Right kidney (tissue), 1 donor: ENCODE data around the gene TMUB1.

ENCODE experiments used
- DNase-seq: peaks from one replicate; pipeline ENCODE4 v3.0.0-alpha.2; 2016

The TMUB1 gene

DNA sequence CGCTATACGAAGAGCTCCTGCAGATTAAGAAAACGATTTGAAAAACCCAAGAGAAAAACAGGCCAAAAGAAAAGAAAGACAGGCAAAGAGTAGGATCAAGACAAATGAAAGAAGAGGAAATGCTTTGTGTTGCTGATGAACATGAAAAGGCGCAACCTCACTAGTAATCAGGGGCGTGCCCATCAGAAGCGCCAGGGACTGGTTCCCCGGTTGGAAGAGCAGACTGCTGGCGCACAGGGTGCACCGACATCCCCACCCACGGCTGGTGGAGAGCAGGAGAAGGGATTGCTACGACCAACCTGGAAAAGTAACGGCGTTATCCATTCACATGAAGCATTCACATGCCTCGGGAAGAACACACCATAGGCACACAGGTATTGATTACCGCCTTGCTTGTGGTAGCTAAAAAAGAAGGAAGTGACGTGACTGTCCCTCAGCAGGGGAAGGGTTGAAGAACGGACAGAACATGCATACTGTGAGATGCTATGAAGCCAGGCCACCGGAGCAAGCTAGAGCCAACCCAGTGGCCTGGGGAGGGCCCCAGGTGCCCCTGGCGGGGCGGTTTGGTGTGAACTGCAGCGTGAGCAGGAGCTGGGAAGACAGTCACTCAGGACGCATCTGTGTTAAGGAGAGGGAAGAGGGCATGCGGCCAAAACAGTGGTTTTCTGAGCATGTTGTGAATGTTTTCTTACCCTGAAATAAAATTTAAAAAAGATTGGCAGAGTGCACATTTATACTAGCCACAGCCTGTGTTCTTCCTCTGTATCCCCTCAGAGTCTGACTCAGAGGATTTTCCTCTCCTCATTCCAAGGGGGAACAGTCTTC lies 21.3 kb upstream of the TMUB1 start:
- DNase-seq, result no peak

GRCh38 chr7:151103973-151104372 lies 20.7 kb upstream of the TMUB1 start:
- no peak for DNase-seq

- DNase-seq, result no peak
Measured at GRCh38 chr7:151102991-151103390, 19.7 kb upstream of the TMUB1 start.

DNA sequence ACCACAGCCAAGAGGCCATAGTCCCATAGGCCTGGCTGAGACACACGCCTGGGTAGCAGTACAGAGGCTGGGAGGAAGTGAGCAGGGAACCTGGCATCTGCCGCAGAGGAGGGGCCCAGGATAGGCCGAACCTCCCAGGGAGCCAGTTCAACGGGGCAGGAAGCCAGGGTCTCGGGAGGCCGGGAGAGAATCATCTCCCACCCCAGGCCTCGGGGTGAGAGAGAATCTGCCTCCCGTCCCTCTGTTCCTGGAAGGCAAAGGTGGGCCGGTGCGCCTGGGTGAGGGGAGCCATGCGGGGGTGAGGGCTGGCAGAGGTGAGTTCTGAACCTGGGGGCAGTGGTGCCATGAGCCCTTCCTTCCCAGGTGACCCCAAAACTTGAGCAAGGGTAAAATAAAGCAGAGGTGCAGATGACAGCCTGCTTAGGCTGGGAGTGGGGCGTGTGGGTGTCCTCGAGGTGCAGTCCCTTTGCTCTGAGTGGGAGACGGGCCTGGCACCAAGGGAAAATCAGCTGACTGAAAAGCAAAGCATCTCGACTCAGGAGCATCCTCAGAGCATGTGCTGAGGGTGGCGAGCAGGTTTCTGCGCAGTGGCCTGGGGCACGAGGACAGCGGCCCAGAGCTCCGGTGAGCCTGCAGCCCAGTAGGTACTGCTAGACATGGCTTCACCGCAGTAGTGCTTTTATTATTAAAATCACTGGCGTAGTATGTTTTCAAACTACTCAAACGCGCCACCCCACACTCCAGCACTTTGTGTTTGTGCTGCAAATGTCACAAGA lies 18.5 kb upstream of the TMUB1 start:
- no peak for DNase-seq

DNA sequence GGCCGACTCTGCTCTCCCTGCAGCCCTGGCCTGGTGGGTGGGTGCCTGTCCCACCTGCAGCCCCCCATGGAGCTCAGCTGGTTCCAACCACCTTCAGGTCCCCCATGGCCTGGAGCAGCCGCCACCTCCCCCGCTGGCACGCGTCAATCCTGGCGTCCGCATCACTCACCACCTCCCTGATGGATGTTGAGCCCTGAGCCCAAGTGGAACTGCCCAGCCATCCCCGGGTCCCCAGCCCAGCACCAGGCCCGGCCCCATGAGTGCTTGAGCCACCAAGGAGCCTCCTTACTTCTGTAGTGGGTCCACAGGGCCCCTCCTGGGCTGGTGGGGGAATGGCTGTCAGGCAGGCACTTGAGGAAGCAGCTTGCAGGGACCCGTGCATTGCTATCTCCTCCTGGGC lies 17.6 kb upstream of the TMUB1 start:
- DNase-seq, result no peak

GRCh38 chr7:151099486-151100211 lies 16.4 kb upstream of the TMUB1 start:
- DNase-seq, result no peak

- no peak for DNase-seq
Measured at GRCh38 chr7:151095828-151096475, 12.7 kb upstream of the TMUB1 start.

DNA sequence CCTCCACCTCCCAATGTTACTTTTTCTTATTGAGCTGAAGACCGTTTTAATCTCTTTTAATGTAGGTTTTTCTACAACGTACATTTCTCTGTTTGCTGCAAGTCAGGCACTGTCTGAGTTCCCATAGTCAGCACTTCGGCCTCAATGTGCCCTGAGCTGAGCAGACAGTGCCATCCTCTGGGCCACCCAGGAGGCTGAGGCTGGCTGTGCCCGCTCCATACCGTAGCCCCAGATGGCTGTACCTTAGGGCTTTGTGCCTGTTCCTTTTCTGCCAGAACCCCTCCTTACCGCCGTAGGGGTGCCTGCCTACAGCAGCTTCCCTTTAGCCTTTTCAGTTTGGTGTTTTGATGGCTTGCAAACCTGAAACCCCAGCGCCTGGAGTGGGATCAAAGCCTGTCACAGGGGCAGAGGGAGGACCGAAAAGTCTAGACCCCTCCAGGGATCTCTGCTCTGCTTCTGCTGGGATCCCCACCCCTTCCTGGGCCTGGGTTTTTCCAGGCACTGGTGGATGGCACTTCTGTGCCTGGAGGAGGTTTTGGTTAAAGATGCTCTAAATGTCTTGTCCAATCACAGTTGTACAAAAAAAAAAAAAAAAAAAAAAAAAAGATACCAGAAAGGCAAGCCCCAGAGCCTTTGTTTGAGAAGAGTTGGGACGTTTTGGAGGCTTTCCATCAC lies 12.0 kb upstream of the TMUB1 start:
- DNase-seq, result no peak

DNA sequence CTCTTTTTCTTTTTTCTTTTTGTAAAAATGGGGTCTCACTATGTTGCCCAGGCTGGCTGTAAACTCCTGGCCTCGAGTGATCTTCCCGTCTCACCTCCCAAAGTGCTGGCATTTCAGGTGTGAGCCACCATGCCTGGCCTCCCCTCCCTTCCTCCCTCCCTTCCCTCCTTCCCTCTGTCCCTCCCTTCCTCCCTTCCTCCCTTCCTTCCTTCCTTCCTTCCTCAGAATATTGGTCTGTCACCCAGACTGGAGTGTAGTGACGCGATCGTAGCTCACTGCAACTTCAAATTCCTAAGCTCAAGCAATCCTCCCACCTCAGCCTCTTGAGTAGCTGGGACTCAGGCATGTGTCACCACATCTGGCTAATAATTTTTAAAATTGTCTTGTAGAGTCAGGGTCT lies 11.4 kb upstream of the TMUB1 start:
- DNase-seq, result no peak

DNA sequence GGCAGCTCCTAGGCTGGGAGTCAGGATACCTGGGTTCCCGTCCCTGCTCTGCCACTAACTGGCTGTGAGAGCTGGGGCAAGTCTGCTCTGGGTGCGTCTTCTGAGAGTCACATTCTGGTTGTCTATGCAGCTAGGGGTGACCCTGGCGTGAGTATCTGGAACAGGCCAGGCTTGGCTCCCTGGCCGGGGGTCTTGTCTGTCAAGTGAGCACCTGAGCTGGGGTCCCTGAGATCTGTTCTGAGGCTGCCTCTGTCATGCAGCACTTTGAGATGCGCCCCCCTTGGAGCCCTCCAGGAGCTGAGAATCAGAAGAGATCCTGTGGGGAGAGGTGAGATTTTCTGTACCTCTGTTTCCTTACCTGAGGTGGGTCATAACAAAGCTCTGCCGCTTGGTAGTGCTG lies 10.5 kb upstream of the TMUB1 start:
- DNase-seq, result no peak

GRCh38 chr7:151091988-151092387 lies 8.7 kb upstream of the TMUB1 start:
- no peak for DNase-seq

GRCh38 chr7:151091431-151091830 lies 8.1 kb upstream of the TMUB1 start:
- no peak for DNase-seq

- no peak for DNase-seq
Measured at GRCh38 chr7:151091003-151091402, 7.7 kb upstream of the TMUB1 start.

GRCh38 chr7:151089893-151090730 lies 6.8 kb upstream of the TMUB1 start:
- DNase-seq, result no peak

DNA sequence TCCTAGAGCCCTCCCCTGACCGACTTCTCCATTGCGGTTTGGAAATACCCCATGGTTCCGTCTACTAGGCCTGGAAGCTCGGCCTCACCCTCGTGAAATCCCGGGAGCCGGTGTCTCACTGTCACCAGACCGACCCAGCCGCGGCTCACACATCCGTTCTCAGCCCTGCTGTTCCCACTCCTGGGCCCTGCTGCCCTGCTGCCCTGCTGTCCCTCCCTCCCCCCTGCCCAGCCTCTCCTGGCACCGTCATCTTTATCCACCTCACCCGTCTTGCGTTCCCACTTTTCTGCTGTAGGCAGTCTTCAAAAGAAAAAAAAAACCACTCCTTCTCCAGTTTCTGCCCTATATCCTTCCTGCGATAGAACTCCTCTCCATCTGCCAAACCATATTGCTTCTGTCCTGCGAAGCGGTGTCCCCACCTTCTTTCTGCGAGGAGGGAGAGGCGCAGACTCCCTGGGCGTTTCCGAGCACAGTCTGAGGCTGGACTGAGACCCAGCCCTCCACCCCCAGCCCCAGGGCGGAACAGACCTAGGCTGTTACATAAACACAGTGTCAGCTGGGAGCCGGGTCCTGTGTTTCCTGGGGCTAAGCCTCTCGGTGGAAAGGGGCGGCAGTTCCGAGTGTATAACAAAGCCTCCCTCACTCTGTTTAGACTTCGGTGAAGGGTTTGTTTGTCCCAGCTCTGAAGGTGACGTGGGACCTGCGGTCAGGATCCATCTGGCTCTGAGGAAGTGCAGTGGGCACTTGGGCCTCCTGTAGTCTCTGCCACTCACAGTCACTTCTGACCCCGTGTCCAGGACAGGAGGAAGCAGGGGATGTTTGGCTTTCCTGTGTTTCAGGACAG lies 5.8 kb upstream of the TMUB1 start:
- DNase-seq, result peak; percentile 55

DNA sequence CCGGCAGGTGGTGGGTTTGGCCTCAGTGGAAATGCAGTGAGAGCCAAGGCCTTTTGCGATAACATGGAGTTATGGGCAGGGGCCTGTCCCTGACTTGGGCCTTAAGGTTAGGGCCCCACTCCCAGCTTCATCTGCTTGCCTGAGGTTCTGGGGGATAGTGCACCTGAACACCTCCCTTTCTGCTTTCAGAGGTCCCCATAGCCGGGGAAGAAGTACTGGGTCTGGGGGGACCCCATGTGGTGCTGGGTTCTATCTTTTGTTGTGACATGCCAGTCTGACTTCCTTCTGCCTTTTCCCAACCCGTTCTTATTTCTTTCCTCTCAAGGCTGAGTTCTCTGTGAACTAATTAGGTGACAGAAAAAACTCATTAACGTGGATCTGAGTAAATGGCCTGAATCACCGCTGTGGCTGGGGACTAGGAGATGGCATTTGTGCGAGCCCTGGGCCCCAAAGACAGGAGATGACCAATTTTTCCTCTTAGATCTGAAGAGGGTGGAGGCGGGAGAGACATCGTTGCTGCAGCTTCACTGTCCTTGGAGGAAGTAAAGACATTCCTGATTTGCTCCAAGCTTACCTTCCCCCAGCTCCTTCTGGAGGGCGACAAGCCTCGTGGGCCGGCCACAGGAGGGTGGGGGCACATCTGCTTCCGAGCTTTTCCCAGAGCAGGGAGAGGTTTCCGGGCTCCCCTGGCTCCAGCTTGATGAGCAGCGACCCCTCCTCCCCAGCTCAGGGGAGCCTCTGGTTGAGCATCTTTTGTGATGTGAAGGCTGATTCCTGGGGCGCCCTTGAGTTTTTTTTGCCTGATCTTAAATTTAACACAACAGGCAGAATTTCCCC lies 4.9 kb upstream of the TMUB1 start:
- DNase-seq, result no peak

DNA sequence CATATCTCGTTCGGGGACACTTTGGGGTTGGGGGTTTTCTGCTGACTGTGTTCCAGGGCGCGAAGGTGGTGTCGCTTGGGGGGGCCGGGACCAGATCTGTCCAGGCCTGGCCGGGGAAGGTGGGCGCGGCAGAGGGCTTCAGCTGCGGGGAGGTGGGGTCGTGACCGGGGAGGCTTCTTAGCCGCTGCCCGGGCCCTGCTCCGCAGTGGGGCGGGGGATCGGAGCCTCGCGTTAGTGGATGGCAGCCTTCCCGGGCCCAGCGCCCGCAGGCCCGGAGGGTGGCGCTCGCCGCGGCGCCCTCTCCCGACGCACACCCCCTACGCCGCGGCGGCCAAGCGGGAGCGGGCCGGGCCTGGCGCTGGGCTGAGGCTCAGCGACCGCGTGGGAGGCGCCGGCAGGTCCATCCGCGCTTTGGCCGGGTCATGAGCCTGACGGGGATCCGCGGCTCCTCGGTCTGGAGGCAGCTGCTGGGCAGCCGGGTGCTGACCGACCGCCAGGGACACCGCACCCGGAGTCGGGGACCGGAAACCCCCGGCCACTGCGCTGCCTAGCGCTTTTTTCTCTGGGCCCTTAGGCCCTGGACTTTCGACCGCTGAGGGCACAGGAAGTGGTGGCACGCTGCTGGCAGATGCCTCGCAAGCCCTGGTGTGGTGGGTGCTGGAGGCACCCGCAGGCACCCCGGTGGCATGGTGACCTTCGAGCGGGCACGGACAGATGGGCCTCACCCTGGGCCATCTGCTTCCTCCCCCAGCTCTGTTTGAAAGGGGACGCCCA lies 4.1 kb upstream of the TMUB1 start:
- peak; percentile 75 for DNase-seq

- peak; percentile 75 for DNase-seq
Measured at GRCh38 chr7:151086802-151087244, 3.5 kb upstream of the TMUB1 start.
